Ishikawa (cell line): ENCODE data around the gene NOB1.

ENCODE experiments used
- CEBPB ChIP-seq: IDR thresholded peaks from 2 replicates; pipeline ENCODE4 v1.6.1; 2012
- CREB1 ChIP-seq: IDR thresholded peaks from 2 replicates; pipeline ENCODE4 v1.6.1; 2012; ENCODE audit warnings: low read depth
- EGR1 ChIP-seq: IDR thresholded peaks from 2 replicates; pipeline ENCODE4 v1.6.1; 2012
- EP300 ChIP-seq: IDR thresholded peaks from 2 replicates; pipeline ENCODE4 v1.6.1; 2012; ENCODE audit warnings: borderline replicate concordance
- FOXM1 ChIP-seq: IDR thresholded peaks from 2 replicates; pipeline ENCODE4 v1.6.1; 2012; ENCODE audit warnings: low read depth, borderline replicate concordance
- NFIC ChIP-seq: IDR thresholded peaks from 2 replicates; pipeline ENCODE4 v1.6.1; 2012
- RAD21 ChIP-seq: IDR thresholded peaks from 2 replicates; pipeline ENCODE4 v1.6.1; 2012; ENCODE audit warnings: low read depth
- TAF1 ChIP-seq: IDR thresholded peaks from 2 replicates; pipeline ENCODE4 v1.6.1; 2012; ENCODE audit warnings: low read depth, mild to moderate bottlenecking
- TCF12 ChIP-seq: IDR thresholded peaks from 2 replicates; pipeline ENCODE4 v1.6.1; 2012; ENCODE audit warnings: low read depth
- TEAD4 ChIP-seq: IDR thresholded peaks from 2 replicates; pipeline ENCODE4 v1.6.1; 2012
- USF1 ChIP-seq: IDR thresholded peaks from 2 replicates; pipeline ENCODE4 v1.6.1; 2012
- YY1 ChIP-seq: IDR thresholded peaks from 2 replicates; pipeline ENCODE4 v1.6.1; 2012; ENCODE audit warnings: low read depth
- ZBTB7A ChIP-seq: IDR thresholded peaks from 2 replicates; pipeline ENCODE4 v1.6.1; 2012; ENCODE audit warnings: low read depth
- TF ChIP-seq, protein P1 (sequence below): IDR thresholded peaks from 2 replicates; pipeline ENCODE4 v1.6.1; 2012
- TF ChIP-seq, protein P2 (sequence below): IDR thresholded peaks from 2 replicates; pipeline ENCODE4 v1.6.1; 2012; ENCODE audit warnings: low read depth, mild to moderate bottlenecking

NOB1 gene

GRCh38 chr16:69701452-69701851, 53.3 kb downstream of the NOB1 start:
- no peak for TF ChIP-seq TAF1

GRCh38 chr16:69699915-69700314, 54.8 kb downstream of the NOB1 start:
- TF ChIP-seq TEAD4 = no peak
- no peak for TF ChIP-seq FOXM1
- no peak for TF ChIP-seq EP300
- no peak for TF ChIP-seq NFIC
- TF ChIP-seq, protein P1, sequence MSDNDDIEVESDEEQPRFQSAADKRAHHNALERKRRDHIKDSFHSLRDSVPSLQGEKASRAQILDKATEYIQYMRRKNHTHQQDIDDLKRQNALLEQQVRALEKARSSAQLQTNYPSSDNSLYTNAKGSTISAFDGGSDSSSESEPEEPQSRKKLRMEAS = no peak
- no peak for TF ChIP-seq TCF12
- TF ChIP-seq, protein P2, sequence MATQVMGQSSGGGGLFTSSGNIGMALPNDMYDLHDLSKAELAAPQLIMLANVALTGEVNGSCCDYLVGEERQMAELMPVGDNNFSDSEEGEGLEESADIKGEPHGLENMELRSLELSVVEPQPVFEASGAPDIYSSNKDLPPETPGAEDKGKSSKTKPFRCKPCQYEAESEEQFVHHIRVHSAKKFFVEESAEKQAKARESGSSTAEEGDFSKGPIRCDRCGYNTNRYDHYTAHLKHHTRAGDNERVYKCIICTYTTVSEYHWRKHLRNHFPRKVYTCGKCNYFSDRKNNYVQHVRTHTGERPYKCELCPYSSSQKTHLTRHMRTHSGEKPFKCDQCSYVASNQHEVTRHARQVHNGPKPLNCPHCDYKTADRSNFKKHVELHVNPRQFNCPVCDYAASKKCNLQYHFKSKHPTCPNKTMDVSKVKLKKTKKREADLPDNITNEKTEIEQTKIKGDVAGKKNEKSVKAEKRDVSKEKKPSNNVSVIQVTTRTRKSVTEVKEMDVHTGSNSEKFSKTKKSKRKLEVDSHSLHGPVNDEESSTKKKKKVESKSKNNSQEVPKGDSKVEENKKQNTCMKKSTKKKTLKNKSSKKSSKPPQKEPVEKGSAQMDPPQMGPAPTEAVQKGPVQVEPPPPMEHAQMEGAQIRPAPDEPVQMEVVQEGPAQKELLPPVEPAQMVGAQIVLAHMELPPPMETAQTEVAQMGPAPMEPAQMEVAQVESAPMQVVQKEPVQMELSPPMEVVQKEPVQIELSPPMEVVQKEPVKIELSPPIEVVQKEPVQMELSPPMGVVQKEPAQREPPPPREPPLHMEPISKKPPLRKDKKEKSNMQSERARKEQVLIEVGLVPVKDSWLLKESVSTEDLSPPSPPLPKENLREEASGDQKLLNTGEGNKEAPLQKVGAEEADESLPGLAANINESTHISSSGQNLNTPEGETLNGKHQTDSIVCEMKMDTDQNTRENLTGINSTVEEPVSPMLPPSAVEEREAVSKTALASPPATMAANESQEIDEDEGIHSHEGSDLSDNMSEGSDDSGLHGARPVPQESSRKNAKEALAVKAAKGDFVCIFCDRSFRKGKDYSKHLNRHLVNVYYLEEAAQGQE = no peak
- TF ChIP-seq RAD21 = no peak
- no peak for TF ChIP-seq CREB1
- no peak for TF ChIP-seq TAF1
- no peak for TF ChIP-seq USF1
- TF ChIP-seq YY1 = no peak
- TF ChIP-seq ZBTB7A = no peak
- TF ChIP-seq CEBPB = no peak
- TF ChIP-seq EGR1 = no peak

DNA sequence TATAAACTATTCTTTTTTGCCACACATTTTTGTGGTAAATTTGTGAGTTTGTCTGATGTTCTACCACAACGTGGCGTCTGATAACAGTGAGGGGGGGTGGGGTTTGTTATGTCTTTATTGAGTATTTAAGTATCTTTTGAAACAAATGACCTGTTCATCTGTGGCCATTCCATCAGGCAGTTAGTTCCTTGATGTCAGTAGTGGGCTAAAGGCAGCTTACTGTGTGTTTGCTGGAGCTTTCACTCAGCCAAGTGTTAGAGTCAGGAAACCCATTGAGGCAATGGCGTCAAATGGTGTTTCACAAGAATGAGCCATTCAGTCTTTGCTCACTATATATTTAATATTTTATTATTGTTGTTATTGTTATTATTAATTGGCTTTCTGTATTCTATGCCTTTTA, 56.3 kb downstream of the NOB1 start:
- no peak for TF ChIP-seq TEAD4
- no peak for TF ChIP-seq YY1
- no peak for TF ChIP-seq USF1
- TF ChIP-seq FOXM1 = no peak

DNA sequence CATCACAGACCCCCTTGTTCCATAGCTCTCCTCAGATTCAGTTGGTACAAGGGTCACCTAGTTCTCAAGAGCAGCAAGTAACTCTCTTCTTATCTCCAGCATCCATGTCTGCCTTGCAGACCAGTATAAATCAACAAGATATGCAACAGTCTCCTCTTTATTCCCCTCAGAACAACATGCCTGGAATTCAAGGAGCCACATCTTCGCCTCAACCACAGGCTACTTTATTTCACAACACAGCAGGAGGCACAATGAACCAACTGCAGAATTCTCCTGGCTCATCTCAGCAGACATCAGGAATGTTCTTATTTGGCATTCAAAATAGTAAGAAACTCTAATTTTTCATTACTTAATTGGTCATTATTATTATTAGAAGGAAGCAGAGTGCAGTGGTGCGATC, 60.8 kb downstream of the NOB1 start:
- TF ChIP-seq NFIC (no peak), ZBTB7A (no peak)

GRCh38 chr16:69691980-69692911, 62.5 kb downstream of the NOB1 start:
- TF ChIP-seq TEAD4 (no peak), CREB1 (no peak), TCF12 (no peak), EGR1 (no peak), FOXM1 (no peak), ZBTB7A (no peak), TAF1 (no peak), RAD21 (no peak), CEBPB (no peak), NFIC (no peak), EP300 (no peak), USF1 (no peak)
- TF ChIP-seq, protein P1 = no peak
- TF ChIP-seq, protein P2 = no peak
